Measurements from ENCODE around the gene SPATC1L.
"Not testable (repeated sequence)": the region's sequence is repeated elsewhere in the genome, so short reads cannot be mapped to it uniquely, and the experiment has no call there.

SPATC1L gene

GRCh38 chr21:46145159-46145839 is 39.0 kb downstream of the SPATC1L start:
- peaks cover 2% of the 10 kb centered on the region; the same call in 1 of the 2 replicates for H3K27me3 ChIP-seq (ENCODE audit: control insufficient read depth, insufficient read depth, low read length)
- H3K9ac ChIP-seq (ENCODE audit: low read length): no peak overlapping the region
- H3K9me3 ChIP-seq (ENCODE audit: control insufficient read depth, insufficient read depth, low read depth, low read length): peaks cover 4% of the 10 kb centered on the region; the same call in 1 of the 2 replicates
- peaks cover 4% of the 10 kb centered on the region; the same call in 1 of the 2 replicates for H3K4me1 ChIP-seq (ENCODE audit: control insufficient read depth, insufficient read depth, low read length)
- no peak overlapping the region for H3K4me3 ChIP-seq (ENCODE audit: low read depth, low read length)
- no peak overlapping the region for H3K27ac ChIP-seq (ENCODE audit: low read depth, low read length)
- H3K36me3 ChIP-seq (ENCODE audit: control insufficient read depth, insufficient read depth, low read length): no peaks in the 10 kb centered on the region

DNA sequence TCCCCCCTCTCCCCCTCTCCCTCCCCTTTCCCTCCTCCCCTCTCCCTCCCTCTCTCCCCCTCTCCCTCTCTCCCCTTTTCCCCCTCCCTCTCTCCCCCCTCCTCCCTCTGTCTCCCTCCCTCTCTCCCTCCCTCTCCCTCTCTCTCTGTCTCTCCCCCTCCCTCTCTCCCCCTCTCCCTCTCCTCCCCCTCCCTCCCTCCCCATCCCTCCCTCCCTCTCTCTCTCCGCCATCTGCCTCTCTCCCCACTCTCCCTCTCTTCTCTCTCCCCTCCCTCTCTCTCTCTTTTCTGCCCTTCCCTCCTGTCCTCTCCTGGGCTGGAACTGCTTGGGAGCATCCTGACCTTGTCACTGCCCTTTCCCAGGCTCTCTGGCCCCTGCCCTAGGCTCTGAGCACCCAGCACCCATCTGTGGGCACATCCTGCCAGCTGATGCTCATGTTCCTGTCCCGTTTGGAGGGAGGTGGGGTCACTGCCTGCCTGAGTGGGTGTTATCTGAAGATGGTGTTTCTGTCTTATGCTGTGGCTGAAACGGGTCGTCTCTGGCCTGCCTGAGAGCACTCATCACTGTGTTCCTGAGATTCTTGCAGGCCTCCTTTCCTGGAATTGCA is 39.7 kb downstream of the SPATC1L start:
- peaks cover 8% of the 10 kb centered on the region; the same call in 1 of the 2 replicates for H3K27me3 ChIP-seq (ENCODE audit: control insufficient read depth, insufficient read depth, low read length)
- H3K36me3 ChIP-seq (ENCODE audit: control insufficient read depth, insufficient read depth, low read length): no peaks in the 10 kb centered on the region
- no peak overlapping the region for H3K27ac ChIP-seq (ENCODE audit: low read depth, low read length)
- H3K9ac ChIP-seq (ENCODE audit: low read length): no peak overlapping the region
- peaks cover 4% of the 10 kb centered on the region; the same call in 1 of the 2 replicates for H3K9me3 ChIP-seq (ENCODE audit: control insufficient read depth, insufficient read depth, low read depth, low read length)
- no peak overlapping the region for H3K4me3 ChIP-seq (ENCODE audit: low read depth, low read length)
- peaks cover 4% of the 10 kb centered on the region; the same call in 1 of the 2 replicates for H3K4me1 ChIP-seq (ENCODE audit: control insufficient read depth, insufficient read depth, low read length)

DNA sequence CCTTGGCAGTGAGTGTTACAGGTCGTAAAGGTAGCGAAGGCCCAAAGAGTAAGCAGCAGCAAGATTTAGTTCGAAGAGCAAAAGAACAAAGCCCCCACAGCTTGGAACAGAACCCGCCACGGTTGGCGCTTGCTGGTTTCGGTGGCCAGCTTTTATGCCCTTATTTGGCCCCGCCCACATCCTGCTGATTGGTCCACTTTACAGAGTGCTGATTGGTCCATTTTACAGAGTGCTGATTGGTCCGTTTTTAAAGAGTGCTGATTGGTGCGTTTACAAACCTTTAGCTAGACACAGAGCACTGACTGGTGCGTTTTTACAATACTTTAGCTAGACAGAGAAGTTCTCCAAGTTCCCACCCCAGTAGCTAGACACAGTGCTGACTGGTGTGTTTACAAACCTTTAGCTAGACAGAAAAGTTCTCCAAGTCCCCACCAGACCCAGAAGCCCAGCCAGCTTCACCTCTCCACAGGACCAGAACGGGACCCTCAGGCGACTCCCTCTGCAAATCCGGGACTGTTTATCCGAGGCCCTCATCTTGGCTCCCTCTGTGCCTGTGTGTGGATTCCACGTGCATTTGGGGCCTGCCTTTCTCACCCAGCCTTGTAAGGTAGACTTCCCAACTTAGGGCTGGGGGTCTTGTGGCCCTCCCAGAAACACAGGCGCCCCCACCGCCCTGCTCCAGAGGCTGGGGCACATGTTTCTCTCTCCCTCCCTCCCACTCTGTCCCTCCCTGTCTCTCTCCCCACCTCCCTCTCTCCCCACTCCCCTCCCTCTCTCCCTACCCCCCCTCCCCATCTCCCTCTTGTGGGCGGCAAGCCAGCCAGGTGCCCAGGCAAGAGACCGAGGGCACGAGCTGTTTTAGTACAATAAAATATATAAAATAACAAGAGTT is 41.4 kb downstream of the SPATC1L start:
- H3K36me3 ChIP-seq (ENCODE audit: control insufficient read depth, insufficient read depth, low read length): no peaks in the 10 kb centered on the region
- H3K9me3 ChIP-seq (ENCODE audit: control insufficient read depth, insufficient read depth, low read depth, low read length): peaks cover 4% of the 10 kb centered on the region; the same call in 1 of the 2 replicates
- peak overlapping the region; percentile 21; the same call in 1 of the 2 replicates for H3K4me3 ChIP-seq (ENCODE audit: low read depth, low read length)
- peaks cover 10% of the 10 kb centered on the region; the same call in 1 of the 2 replicates for H3K27me3 ChIP-seq (ENCODE audit: control insufficient read depth, insufficient read depth, low read length)
- H3K9ac ChIP-seq (ENCODE audit: low read length): no peak overlapping the region
- H3K27ac ChIP-seq (ENCODE audit: low read depth, low read length): no peak overlapping the region
- H3K4me1 ChIP-seq (ENCODE audit: control insufficient read depth, insufficient read depth, low read length): peaks cover 4% of the 10 kb centered on the region; the same call in 1 of the 2 replicates

- Histone ChIP-seq H3K4me3 (ENCODE audit: low read depth, low read length) (peak overlapping the region; percentile 21; the same call in 1 of the 2 replicates), H3K27me3 (ENCODE audit: control insufficient read depth, insufficient read depth, low read length) (peaks cover 10% of the 10 kb centered on the region; the same call in 1 of the 2 replicates), H3K9me3 (ENCODE audit: control insufficient read depth, insufficient read depth, low read depth, low read length) (peaks cover 4% of the 10 kb centered on the region; the same call in 1 of the 2 replicates), H3K9ac (ENCODE audit: low read length) (no peak overlapping the region), H3K27ac (ENCODE audit: low read depth, low read length) (no peak overlapping the region), H3K36me3 (ENCODE audit: control insufficient read depth, insufficient read depth, low read length) (no peaks in the 10 kb centered on the region), H3K4me1 (ENCODE audit: control insufficient read depth, insufficient read depth, low read length) (peaks cover 4% of the 10 kb centered on the region; the same call in 1 of the 2 replicates)
Measured at GRCh38 chr21:46141767-46142581, 42.3 kb downstream of the SPATC1L start.

- not testable (repeated sequence) for H3K9ac ChIP-seq (ENCODE audit: low read length); H3K9me3 ChIP-seq (ENCODE audit: control insufficient read depth, insufficient read depth, low read depth, low read length); H3K4me1 ChIP-seq (ENCODE audit: control insufficient read depth, insufficient read depth, low read length); H3K27ac ChIP-seq (ENCODE audit: low read depth, low read length); H3K27me3 ChIP-seq (ENCODE audit: control insufficient read depth, insufficient read depth, low read length); H3K36me3 ChIP-seq (ENCODE audit: control insufficient read depth, insufficient read depth, low read length)
- H3K4me3 ChIP-seq (ENCODE audit: low read depth, low read length): peak overlapping the region; percentile 26; the same call in 1 of the 2 replicates
Measured at GRCh38 chr21:46140352-46141003, 43.8 kb downstream of the SPATC1L start.

DNA sequence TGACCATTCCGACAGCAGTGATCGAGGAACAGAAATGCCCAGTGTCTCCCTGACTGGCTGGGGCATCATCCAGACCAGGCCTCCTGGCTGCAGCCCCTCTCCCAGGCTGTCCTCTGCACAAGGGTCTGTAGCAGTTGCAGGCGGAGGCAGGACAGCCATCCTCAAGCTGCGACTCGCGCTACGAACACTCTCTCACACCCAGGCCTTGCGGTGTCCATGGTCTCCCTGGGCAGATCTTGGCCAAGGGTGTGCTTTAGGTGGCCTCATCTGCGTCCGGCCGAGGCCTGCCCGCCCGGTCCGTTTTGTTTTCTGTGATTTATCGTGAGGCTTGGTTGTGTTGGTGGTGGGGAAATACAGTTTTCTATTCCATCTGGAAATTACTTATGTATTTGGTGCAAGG is 44.6 kb downstream of the SPATC1L start:
- Histone ChIP-seq H3K4me1 (ENCODE audit: control insufficient read depth, insufficient read depth, low read length) (peaks cover 4% of the 10 kb centered on the region; the same call in 1 of the 2 replicates), H3K4me3 (ENCODE audit: low read depth, low read length) (no peak overlapping the region), H3K36me3 (ENCODE audit: control insufficient read depth, insufficient read depth, low read length) (no peaks in the 10 kb centered on the region), H3K9ac (ENCODE audit: low read length) (no peak overlapping the region), H3K27me3 (ENCODE audit: control insufficient read depth, insufficient read depth, low read length) (peaks cover 10% of the 10 kb centered on the region; the same call in 1 of the 2 replicates), H3K27ac (ENCODE audit: low read depth, low read length) (no peak overlapping the region), H3K9me3 (ENCODE audit: control insufficient read depth, insufficient read depth, low read depth, low read length) (peaks cover 4% of the 10 kb centered on the region; the same call in 1 of the 2 replicates)

- Histone ChIP-seq H3K4me1 (ENCODE audit: control insufficient read depth, insufficient read depth, low read length) (no peaks in the 10 kb centered on the region; the same call in 1 of the 2 replicates), H3K27ac (ENCODE audit: low read depth, low read length) (no peak overlapping the region)
Measured at GRCh38 chr21:46138383-46138970, 45.8 kb downstream of the SPATC1L start.

DNA sequence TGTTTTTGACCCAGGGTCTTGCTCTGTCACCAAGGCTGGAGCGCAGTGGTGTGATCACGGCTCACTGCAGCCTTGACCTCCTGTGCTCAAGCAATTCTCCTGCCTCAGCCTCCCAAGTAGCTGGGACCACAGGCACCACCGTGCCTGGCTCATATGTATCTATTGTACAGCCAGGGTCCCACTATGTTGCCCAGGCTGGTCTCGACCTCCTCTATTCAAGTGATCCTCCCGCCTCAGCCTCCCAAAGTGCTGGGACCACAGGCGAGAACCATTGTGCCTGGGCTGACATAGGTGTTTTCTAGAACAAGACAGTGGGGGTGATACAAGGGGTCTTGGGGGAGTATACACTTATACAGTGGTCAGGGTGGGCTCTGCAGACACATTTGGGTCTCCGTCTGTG is 46.4 kb downstream of the SPATC1L start:
- Histone ChIP-seq H3K27me3 (ENCODE audit: control insufficient read depth, insufficient read depth, low read length) (peaks cover 10% of the 10 kb centered on the region; the same call in 1 of the 2 replicates), H3K4me1 (ENCODE audit: control insufficient read depth, insufficient read depth, low read length) (no peaks in the 10 kb centered on the region; the same call in 1 of the 2 replicates), H3K9ac (ENCODE audit: low read length) (no peak overlapping the region), H3K4me3 (ENCODE audit: low read depth, low read length) (no peak overlapping the region), H3K27ac (ENCODE audit: low read depth, low read length) (no peak overlapping the region), H3K36me3 (ENCODE audit: control insufficient read depth, insufficient read depth, low read length) (no peaks in the 10 kb centered on the region), H3K9me3 (ENCODE audit: control insufficient read depth, insufficient read depth, low read depth, low read length) (peaks cover 4% of the 10 kb centered on the region; the same call in 1 of the 2 replicates)

More at GRCh38 chr21:46138383-46138970, 45.8 kb downstream of the SPATC1L start:
- Histone ChIP-seq H3K4me3 (ENCODE audit: low read depth, low read length) (no peak overlapping the region), H3K36me3 (ENCODE audit: control insufficient read depth, insufficient read depth, low read length) (no peaks in the 10 kb centered on the region), H3K9me3 (ENCODE audit: control insufficient read depth, insufficient read depth, low read depth, low read length) (peaks cover 4% of the 10 kb centered on the region; the same call in 1 of the 2 replicates), H3K9ac (ENCODE audit: low read length) (no peak overlapping the region), H3K27me3 (ENCODE audit: control insufficient read depth, insufficient read depth, low read length) (peaks cover 10% of the 10 kb centered on the region; the same call in 1 of the 2 replicates)

GRCh38 chr21:46136739-46137349 is 47.4 kb downstream of the SPATC1L start:
- Histone ChIP-seq H3K9me3 (ENCODE audit: control insufficient read depth, insufficient read depth, low read depth, low read length) (no peaks in the 10 kb centered on the region), H3K36me3 (ENCODE audit: control insufficient read depth, insufficient read depth, low read length) (no peaks in the 10 kb centered on the region), H3K27me3 (ENCODE audit: control insufficient read depth, insufficient read depth, low read length) (peaks cover 10% of the 10 kb centered on the region; the same call in 1 of the 2 replicates), H3K27ac (ENCODE audit: low read depth, low read length) (no peak overlapping the region), H3K9ac (ENCODE audit: low read length) (no peak overlapping the region), H3K4me3 (ENCODE audit: low read depth, low read length) (no peak overlapping the region), H3K4me1 (ENCODE audit: control insufficient read depth, insufficient read depth, low read length) (no peaks in the 10 kb centered on the region; the same call in 1 of the 2 replicates)
